Bronchial smooth muscle cell (primary cell): ENCODE measurements around the gene ALG6. TPM values are rescaled to one million over a fixed set of nuclear protein-coding genes. Genes with fewer than 3 reads are reported as not detected.

Experiments used
- total RNA-seq: library from RNA; depleted of rRNA; stranded (reverse); fragments of >200 nt; gene quantifications from 2 replicates; pipeline ENCODE4 v1.2.1, GENCODE V29; 2014

ALG6 gene
- total RNA-seq = 8.4 and 13.9 TPM in 2 replicates

GRCh38 chr1:63367215-63368103 is at the start of gene ALG6:
ALG6 (plus strand) TSS chr1:63367627; CDS start chr1:63370978, 3,351 bp downstream.

GRCh38 chr1:63322114-63322943 is 45.1 kb upstream of the ALG6 start, which contains the start of gene FOXD3:
FOXD3 (plus strand) TSS chr1:63322567; CDS start chr1:63323059, 492 bp downstream.

Other genes starting within 250 kb of the ALG6 start
- gene FOXD3, start 45.1 kb upstream of the ALG6 start, total RNA-seq = not detected in 2 replicates
- gene ITGB3BP, start 155.6 kb downstream of the ALG6 start, total RNA-seq = 8.3 and 15.6 TPM in 2 replicates
- gene EFCAB7, start 155.9 kb downstream of the ALG6 start, total RNA-seq = 15.6 and 18.1 TPM in 2 replicates
- gene PGM1, start 225.8 kb downstream of the ALG6 start, total RNA-seq = 50.9 and 73.3 TPM in 2 replicates